Dermis microvascular lymphatic vessel endothelial cell (primary cell): ENCODE data around the gene DRD2. TPM values are rescaled to one million over a fixed set of nuclear protein-coding genes. Genes with fewer than 3 reads are reported as not detected.

Experiments
- DNase-seq, 2 donors: peaks; one replicate each; pipeline versions ENCODE4 v3.0.0 to v3.0.0-alpha.2; 2010; ENCODE audit warnings: low read depth in 2 of 2
- total RNA-seq: library from RNA; depleted of rRNA; stranded (reverse); fragments of >200 nt; gene quantifications from 2 replicates; pipeline ENCODE4 v1.2.1, GENCODE V29; 2014

The DRD2 gene
- total RNA-seq, 1 donor from 2014 or later: not detected

DNA sequence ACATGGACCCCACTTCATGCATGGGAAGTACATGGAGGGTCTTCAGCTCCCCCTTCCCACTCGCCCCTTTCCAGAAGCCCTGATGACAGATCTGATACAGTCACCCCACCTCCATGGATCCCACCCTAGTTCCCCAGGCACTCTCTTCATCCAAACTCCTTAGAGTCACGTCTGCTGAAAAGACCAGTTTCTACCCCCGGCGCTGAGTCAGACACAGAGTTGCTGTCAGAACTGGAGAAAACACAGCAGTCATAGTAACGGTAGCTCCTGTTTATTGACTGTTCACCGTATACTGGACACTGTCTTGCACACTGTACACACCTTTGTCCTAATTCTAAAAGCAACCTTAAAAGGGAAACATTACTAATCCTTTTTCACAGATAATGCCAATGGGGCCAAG, 29.1 kb downstream of the DRD2 start:
- DNase-seq: no peak

DNA sequence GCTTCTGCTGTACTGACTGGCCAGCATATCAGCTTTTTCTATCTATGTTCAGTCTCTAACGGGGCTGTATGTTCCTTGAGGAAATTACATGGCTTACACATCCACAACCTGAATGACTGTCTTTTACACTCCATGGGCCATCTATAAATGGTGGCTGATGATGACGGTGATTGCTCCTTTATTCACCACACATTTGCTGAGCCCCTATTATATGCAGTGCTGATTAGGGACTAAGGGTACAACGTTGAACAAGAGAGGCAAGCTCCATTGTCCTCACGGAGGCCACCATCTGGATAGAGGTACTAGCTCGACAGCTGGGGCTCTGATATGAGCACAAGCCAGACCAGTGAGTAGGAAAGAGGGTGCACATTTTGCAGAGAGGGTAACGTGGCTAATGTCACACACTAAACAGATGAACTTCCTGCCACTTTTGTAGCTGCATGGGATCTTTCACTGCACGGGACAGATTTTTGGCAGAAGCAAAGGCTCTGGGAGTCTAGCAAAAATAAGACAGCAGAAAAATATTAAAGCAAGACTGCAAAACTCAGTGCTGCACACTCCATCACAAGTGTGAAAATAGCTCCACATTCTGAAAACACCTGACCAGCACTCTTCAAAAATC, 30.6 kb downstream of the DRD2 start:
- DNase-seq: no peak

DNA sequence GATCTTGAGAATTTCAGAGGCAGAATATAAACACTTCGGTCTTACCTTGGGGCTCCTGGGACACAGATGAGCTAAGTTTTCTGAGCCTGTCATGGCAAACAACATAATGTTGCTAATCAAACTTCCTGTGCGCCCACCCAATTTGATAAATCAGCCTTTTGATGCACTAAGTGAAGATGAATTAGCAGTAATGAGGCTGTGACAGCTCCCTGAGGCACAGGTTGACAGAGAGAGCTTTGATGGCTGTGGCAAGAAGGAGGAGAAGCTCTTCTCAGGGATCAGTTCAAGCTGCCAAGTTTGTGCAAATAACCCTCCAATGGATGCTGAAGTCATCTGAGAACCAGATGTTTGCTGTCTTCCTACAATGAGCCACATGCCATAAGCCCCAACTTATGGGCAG, 34.4 kb downstream of the DRD2 start:
- no peak for DNase-seq

DNA sequence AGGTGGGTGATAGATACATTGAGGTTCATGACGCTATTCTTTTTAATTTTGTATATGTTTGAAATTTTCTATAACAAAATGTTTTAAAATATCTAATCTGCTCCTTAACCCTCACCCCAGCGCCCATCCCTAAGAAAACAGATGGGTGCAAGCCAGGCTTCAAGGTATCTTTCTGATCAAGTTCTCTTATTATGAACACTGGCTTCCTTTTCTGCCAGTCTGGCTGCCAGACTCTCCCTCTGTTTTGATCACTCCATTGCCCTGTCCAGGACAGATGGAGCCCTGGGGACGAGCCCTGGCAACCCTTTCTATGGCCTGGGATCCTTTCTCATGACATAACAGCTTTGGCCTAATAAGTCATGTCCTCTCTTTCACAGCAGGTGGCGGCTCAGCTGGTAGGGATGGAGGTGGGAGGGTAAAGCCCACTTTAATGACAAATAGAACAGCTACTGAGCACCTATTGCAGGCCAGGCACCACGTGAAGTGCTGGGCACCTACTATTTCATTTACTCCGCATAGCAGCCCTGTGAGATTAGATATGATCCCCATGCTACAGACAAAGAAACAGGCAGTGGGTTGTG, 38.4 kb downstream of the DRD2 start:
- DNase-seq: no peak

DNA sequence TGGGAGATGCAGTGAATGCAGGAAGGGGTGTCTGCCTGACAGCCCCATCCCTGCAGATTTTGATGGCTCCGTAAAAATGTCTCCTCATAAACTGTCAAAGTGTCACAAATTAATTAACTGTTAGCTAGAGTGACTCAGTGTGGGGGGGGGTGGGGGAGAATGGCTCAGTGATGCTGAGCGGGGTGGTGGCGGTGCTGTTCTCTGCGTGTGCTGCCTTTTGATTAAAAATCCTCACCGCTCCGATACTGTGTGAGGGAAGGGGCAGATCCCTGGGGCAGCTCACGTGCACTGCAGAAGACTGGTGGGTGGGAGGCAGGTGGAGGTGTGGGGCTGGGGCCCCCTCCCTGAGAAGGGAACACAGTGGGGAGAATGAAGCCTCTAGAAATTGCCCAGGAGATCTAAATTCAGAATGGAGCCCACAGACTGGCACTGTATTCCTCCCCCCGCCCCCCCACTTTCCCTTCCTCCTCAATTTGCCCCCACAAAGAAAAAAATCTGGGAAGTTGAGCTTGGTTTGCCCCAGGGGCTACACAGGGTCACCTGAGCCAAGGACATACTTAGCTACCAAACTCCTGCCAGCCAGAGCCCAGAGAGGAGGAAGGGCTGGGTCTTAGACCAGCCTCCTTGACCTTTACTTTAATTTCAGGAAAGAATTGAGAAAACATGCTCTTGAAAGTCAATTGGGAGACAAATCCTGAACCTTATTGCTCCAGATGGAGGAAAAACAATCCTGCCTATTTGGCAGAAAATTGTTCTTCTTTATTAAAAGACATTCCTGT, 39.8 kb downstream of the DRD2 start:
- no peak for DNase-seq

DNA sequence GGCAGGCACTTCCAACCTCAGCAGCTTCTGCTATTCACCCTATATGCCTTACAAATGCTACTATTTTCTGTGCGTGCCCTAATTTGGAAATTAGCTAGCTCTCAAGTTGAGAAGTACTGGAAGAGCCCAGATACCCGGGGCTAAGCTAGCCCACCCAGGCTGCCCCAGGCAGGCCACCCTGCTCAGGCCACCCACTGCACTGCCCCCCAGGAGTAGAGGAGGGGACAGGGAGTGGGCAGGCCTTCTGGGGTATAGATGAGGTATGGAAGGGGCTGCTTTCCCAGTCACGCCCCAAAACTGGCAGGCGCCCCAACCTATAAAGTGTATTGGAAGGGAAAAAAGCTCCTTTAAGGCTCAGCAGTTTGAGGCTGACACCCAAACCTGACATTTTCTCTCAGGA, 43.5 kb downstream of the DRD2 start:
- DNase-seq: no peak

DNA sequence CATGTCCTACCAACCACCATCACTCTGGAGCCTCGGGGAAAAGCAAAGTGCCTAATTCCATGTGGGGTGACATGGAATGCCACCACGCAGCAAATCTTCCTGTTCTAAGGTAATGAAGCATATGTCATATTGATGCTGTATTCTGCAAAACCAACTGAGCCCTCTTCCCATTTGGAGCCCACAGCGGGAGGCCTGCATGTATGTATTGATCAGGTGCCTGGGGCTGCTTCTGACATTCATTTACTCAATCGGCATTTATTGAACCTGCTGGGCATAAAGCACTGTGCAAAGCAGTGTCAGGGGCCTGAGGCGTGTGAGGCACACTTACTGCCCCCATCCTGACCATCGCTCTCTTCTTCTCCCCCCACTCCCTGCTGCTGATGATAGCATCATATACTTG, 48.5 kb downstream of the DRD2 start:
- DNase-seq: no peak

DNA sequence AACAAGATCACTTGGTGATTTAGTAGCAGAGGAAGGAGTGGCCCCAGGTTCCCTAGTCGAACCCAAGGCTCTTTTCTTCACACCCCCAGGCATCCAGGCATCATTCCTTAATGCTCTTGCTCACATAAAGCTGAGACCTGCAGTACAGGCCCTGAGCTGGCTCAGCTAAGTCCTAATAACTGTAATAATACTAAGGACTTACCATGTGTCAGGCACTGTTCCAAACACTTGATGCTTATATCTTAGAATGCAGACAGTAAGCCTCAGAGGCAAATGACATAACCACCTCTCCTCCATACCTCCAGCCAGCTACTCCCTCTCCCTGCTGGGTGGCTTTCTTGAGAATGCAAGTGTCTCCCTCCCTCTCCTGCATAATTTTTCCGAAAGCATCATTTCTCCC, 54.4 kb downstream of the DRD2 start:
- no peak for DNase-seq

DNA sequence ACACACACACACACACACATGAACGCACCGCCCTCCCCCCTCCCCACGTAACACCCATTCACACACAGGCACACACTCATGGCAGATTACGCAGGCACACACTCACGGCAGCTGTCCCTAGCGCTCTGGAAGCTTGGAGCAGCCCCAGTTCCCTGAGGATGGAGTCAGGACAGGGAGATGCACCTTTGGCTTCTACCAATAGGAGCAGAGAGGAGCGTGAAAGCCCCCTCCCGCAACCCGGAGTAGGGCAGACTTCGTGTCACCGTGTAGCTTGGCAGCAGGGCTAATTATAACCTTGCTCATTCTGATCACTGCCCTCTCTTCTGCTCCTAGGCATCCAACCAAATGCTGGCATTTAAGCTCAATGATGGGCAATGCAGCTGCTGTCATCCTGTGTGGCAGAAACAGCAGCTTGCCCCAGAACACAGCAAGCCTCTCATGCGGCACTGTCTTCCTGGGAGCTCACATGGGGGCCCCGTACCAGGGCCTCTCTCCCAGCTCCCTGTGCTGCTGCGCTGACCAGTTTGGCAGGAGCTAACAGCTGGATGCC, 55.7 kb downstream of the DRD2 start:
- DNase-seq: no peak

DNA sequence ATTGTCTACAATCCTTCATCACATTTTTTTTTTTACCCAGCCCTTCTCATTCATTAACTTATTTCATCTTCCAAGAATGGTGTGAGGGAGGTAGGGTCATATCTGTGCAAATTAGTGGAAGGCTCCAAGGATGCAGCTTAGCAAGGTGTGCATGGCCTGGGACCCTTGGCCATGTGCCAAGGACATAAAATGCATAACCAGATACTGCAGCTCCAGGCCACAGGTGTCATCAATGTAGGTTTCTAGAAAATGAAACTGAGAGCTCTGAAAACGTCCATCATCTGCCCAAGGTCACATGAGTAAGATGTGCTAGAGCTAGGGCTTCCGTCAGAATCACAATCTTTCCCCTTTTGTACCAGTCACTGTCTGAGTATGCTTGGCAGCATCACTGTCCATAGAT, 57.8 kb downstream of the DRD2 start:
- no peak for DNase-seq

DNA sequence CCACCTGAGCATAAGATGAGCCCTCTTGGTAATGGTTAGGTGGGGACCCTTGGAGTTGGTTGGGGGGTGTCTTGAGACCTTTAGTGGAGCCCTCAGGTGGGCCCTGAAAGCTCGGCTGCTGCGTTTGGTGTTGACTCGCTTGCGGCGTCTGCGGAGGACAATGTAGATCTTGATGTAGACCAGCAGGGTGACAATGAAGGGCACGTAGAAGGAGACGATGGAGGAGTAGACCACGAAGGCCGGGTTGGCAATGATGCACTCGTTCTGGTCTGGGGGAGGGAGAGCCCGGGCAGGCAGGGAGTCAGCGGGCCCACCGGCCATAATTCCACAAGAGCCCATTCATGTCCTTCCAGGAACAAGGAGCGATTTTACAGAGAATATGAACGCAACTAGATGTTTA, 59.9 kb downstream of the DRD2 start:
- DNase-seq: no peak

DNA sequence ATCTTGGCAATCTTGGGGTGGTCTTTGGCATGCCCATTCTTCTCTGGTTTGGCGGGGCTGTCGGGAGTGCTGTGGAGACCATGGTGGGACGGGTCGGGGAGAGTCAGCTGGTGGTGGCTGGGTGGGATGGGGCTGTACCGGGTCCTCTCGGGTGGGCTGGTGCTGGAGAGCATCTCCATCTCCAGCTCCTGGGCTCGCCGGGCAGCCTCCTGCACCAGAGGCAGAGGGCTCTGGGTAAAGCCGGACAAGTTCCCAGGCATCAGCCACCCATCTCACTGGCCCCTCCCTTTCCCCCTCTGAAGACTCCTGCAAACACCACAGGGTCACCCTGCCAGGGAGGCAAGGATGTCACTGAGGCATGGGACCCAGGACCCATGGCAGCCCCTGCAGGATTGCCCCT, 62.5 kb downstream of the DRD2 start:
- DNase-seq: no peak

DNA sequence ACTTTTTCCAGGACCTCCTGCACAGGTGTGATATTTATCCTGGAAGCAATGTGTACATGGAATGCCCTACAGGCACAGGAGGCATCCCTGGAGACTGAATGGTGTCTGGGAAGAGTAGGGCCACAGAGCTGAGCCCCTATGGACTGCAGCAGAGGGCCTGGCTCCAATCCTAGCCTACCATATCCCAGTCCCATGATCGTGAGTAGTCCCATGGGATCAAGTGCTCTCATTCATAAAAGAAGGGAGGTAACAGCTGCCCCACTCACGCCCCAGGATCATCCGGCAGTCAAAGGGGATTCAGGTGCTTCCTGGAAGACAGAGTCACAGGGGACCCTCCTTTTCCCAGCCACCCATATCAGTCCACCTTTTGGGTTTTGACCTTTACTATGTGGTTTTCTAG, 63.7 kb downstream of the DRD2 start:
- no peak for DNase-seq

DNA sequence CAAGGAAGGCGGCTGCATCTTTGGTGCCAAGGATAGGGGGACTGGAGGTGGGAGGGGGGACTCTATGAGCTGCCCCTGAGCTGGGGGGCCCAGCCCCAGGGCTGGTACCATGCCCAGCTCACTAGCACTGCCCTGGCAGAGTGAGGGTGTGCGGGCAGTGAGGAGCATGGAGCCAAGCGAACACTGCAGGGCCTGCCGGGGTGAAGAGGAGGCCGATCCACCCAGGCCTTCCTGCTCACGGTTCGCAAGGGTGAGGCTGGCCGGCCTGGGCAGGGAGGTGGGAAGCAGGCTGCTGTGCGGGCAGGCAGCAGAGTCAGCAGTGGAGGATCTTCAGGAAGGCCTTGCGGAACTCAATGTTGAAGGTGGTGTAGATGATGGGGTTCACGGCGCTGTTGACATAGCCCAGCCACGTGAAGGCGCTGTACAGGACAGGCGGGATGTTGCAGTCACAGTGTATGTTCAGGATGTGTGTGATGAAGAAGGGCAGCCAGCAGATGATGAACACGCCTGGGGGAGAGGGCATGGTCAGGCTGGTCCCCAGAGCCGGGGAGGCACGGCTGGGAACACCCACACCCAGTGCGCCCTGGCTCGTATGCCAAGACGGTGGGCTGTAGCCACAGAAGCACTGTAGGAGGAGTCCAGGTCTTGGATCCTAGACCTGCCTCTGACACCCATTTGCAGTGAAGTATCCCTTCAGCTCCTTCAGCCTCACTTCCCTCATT, 64.6 kb downstream of the DRD2 start:
- no peak for DNase-seq

DNA sequence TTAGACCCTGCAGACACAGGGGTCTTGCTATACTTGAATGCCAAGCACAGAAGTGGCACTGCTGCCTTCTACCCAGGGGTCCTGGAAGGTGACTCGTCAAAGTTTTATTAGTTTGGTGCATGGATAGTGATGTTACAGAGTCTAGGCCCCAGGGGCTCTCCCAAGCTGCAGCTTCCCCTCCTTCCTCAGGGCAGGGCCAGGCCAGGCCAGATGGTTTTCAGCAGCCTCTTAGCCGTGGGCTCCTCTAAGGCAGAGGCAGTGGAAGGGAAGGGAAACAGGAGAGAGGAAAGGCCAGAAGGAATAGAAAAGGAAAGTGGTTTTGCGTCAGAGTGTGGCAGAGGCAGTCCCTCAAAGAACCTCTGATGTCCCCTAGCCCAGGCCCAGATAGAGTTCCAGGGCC, 65.7 kb downstream of the DRD2 start:
- no peak for DNase-seq

DNA sequence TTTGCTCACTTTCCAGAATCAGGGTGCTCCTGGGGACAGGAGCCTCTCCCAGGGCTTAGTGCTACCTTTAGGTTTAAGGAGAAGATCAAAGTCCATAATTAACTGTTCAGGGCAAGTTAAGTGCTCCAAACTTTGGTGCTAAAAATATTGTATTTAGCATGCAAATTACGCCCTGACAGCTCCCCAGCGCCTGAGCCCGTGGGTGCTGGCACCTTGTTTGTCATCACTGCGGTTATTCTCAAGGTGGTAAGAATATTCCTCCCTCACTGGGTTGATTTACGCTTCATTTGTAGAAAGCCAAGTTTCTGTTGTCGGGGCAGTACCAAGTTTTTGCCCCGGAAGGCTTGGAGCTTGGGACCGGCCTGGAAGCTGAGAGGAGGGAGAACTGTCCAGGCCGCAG, 66.3 kb downstream of the DRD2 start:
- DNase-seq: no peak

DNA sequence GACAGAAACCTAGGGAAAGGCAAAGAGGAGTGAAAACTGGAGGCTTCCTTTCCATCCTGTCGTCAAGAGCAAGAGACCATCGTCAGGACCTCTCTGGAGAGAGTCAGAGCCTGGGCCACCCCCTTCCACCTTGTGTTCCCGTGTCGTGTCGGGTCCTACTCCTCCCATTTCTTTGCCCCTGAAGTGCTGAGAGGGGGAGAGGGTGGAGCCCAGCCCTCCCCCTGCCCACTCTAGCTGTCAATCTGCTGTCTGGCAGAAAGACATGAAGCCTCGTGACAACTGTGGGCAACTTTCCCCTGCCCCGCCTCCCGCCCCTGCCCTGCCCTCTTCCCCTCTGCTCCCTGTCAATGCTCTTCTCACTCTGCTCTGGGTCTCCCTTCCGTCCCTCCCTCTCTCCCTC, 67.0 kb downstream of the DRD2 start:
- DNase-seq: no peak

DNA sequence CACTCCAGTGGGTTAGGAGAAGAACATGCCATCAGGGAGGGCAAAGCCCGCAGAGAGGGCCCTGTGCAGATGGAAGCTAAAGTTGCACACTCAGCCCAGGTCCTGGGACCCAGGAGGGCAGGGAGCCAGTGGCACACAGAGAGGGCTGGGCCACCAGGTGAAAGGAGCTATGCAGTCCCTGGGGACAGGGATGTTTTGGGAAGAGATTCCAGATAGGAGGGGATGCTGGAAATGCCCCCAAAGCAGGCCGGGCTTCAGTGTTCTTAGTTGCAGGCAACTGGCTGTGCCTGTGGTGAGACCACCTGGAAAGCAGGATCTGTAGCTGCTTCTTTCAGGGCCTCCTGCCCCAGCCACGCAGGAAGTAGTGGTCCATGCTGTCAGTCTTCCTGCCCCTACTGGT, 68.0 kb downstream of the DRD2 start:
- DNase-seq: no peak

DNA sequence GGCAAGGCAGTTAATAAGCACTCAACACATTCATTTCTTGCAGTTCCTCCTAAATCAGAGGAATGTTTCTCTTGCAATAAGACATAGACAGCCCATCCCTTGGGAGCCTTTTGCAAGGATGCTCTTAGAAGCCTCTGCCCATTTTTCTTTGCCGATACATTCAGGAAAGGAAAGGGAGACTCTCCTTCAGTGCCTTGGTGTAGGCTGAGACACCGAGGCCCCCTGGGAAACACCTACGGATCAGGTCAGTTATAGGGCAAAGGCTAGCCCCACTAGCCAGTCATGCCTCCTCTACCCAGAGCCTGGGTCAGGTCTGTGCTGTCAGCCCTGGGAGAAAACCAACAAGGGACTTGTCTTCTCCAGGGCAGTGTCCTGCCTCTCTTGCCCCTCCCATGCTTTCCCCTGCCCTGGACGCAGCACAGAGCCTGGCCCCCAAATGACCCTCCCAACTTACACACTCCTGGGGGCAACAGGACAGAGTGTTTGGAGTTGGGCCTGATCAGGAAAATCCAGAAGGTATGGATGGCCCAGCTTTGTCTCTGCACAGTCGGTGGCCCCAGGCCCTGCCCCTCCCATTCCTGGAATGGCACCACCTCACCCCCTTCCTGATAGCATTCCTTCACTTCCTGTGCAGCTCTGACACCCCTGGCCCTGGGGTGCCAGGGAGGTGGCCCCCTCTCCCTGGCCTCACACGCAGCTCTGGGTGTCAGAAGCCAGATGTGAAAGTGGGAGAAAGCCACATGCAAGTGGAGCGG, 69.3 kb downstream of the DRD2 start:
- DNase-seq: no peak

DNA sequence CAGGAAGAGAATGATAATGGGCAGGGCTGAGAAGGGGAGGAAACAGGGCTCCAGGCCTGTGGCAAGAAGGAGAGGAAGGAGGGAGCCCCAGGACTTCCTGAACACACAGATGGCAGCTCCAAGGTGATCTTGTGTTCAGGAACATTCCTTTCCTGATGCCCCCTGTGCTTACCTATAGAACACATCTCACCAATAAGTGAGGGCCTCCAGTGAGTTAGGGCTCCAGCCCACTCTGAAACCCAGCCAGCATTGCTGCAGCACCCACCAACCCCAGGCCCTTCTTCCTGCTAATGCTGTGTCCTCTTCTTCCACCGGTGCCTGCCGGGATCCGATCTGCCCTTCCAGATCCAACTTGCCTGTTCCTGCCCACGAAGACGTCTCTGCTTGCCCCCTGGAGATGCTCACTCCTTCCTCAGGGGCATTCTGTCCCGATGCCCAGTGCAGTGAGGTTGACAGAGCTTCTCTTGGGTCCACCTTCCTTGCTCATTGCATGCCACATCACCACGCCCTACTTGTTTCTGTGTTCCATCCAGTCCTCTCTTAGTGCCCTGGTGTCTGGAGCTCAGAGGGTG, 70.3 kb downstream of the DRD2 start:
- no peak for DNase-seq

DNA sequence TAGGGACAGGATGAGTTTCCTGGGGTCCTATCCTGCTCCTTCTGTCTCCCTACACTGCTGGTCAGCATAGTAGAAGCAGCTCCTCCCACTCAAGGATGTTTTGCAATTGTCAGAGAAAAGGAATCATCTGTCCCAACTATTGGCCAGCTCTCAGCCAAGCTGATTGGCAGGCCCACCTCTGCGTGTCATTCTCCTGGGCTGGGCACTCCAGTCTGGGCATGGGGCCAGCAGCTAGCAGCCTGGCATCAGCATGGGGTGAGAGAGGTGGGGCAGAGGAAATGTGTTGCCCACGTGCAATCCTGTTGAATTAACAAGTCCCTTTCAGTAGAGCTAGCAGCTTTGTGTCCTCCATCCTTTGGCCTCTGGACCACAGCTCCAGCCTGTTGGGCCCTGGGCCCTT, 73.5 kb downstream of the DRD2 start:
- peak in 1 of 2 donors; percentile 4 for DNase-seq
